Measurements from ENCODE around the gene KCTD18.

KCTD18 gene

GRCh38 chr2:200454927-200455801 is 54.7 kb downstream of the KCTD18 start:
- no peak for DNase-seq (ENCODE audit: low read depth in 2 of 2)

DNA sequence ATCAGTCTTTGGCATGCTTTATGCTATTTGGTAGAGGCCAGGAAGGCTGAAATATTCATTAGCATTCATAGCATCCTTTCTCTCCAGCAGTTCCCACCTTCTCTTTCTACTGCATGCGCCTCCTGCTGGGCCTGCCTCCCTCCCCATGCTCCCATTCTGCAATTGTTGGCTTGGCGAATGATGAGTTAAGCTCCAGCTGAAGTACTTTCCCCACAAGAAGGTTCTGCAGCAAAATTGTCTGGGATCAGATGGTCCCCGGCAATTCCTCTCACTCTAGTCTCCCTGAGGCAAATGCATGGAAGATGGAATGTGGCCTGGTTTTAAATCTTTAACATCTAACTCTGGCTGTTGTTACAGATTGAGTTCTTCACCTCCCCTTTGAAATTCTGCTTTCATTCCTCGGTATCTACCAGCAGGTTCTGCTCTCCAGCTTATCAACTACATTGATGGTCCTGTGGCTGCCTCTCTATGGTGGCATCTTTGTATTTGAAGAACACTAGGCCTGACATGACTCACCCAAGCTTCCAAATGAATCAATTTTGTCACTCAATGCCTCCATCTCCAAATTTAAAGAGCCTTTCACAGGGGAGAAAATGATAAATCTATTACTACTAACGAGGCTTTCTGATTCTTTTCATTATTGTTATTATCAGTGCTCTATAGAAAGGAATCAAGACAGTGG is 55.9 kb downstream of the KCTD18 start:
- no peak for DNase-seq (ENCODE audit: low read depth in 2 of 2)

DNA sequence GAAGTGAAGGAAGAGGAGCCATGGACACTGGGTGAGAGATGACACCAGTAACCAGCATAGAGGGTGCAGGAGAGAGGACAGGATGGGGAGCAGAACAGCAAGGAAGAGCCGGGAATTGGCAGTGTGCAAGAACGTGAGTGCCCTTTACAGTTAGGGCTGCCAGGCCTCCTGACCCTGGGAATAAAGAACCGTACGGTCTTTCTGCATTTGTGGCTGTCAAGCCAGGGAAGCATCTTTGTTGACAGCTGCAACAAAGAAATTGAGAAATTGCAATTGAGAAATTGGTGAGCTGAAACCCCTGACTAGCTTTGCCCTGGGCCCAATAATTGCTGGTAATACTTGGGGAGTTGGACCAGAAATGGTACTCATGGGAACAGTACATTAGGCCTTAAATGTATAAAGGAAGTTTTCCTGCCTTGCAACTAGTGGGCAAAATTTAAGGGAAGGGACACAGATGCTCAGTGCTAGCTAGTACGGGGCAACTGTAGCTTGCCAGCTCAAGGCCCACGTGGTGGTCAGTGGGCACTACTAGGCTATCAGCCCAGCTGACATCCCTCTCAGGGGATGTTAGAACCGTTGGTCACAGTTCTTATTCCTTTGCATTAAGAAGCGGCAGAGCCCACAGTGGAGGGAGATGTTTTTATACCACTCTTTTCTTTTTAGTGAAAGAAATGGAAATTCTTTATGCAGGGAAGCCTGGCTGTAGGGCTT is 56.6 kb downstream of the KCTD18 start:
- no peak for DNase-seq (ENCODE audit: low read depth in 2 of 2)

- DNase-seq (ENCODE audit: low read depth in 2 of 2), result no peak
Measured at GRCh38 chr2:200452377-200452776, 57.5 kb downstream of the KCTD18 start.

GRCh38 chr2:200451511-200451910 is 58.4 kb downstream of the KCTD18 start:
- no peak for DNase-seq (ENCODE audit: low read depth in 2 of 2)

DNA sequence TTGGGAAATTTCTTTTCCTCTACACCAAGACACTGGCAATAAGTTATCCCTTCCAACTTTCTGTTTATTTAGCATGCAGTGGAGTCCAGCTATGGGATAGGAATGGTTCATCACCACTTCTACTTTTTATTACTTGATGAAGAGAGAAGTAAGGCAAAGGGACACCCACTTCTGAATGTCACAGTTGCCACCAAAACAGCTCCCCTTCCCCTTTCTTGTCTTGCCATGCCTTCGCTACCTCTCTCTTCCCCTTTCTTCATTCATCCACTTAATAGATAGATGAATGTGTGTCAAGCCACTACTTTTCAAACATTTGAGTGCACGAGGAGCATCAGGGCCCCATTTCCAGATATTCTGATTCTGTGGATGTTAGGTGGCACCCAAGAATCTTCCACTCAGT is 59.6 kb downstream of the KCTD18 start:
- no peak for DNase-seq (ENCODE audit: low read depth in 2 of 2)

GRCh38 chr2:200449149-200449548 is 60.7 kb downstream of the KCTD18 start:
- no peak for DNase-seq (ENCODE audit: low read depth in 2 of 2)

- DNase-seq (ENCODE audit: low read depth in 2 of 2), result no peak
Measured at GRCh38 chr2:200448455-200448854, 61.4 kb downstream of the KCTD18 start.

GRCh38 chr2:200447139-200447855 is 62.6 kb downstream of the KCTD18 start:
- DNase-seq (ENCODE audit: low read depth in 2 of 2), result no peak

- no peak for DNase-seq (ENCODE audit: low read depth in 2 of 2)
Measured at GRCh38 chr2:200446612-200447011, 63.3 kb downstream of the KCTD18 start.

DNA sequence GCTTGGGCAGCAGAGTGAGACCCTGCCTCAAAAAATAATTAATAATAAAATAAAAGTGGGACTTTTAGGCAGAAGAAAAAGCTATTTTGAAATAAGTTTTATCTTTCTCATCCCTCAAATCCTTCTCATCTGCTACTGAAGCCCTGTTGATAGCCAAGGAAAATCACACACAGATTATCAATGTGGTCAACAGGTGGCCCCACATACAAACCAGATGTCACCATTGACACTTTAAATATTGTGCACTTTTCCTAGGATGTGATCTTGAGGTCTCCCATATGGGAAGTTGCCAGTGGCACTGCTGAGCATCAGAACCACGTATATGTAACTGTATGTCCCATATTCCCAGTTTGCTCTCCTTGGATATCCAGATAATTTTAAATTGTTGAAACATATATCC is 64.6 kb downstream of the KCTD18 start:
- no peak for DNase-seq (ENCODE audit: low read depth in 2 of 2)

GRCh38 chr2:200444530-200444929 is 65.3 kb downstream of the KCTD18 start:
- no peak for DNase-seq (ENCODE audit: low read depth in 2 of 2)

GRCh38 chr2:200443916-200444315 is 66.0 kb downstream of the KCTD18 start:
- no peak for DNase-seq (ENCODE audit: low read depth in 2 of 2)

DNA sequence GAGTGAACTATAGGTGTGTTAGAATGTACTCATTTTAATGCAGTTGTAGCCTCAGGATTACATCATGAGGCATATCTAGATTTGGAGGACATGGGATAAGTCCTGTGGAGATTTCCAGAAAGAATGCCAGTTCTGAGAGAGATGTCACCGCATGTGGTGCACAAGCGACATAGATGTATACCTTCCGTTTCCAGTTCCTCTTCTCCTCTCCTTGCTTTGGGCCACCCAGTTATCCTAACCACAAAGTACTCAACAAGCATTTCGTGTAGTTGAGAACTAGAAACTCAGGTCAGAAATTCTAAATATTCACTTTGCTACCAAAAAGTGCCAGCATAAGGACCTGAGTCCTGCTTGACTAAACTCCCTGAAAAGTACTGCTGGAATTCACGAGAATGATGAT is 66.5 kb downstream of the KCTD18 start:
- no peak for DNase-seq (ENCODE audit: low read depth in 2 of 2)

DNA sequence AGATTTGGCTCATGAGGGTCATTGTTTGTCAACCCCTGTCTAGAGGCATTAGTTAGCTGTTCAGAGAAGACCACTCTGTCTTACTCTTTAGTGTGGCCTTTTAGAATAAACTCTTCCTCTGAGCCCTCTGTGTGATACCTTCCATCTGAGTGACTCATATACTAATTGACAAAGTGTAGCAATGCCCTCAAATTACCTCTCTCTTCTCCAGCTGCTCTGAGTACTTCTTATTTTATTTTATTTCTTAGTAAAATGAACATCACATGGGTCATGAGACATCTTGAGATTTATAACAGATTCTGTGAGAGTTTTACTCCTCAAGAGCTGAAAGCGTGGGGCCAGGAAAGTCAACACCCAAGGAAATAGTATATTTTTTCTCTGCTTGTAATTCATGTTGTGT is 67.4 kb downstream of the KCTD18 start:
- DNase-seq (ENCODE audit: low read depth in 2 of 2), result no peak

- DNase-seq (ENCODE audit: low read depth in 2 of 2), result no peak
Measured at GRCh38 chr2:200439981-200440380, 69.9 kb downstream of the KCTD18 start.
